Immature natural killer cell (primary cell): Measurements from ENCODE around the gene SHF. TPM values are rescaled to one million over a fixed set of nuclear protein-coding genes. Genes with fewer than 3 reads are reported as not detected.
"Not testable (repeated sequence)": the region's sequence is repeated elsewhere in the genome, so short reads cannot be mapped to it uniquely, and the experiment has no call there.

ENCODE experiments used
- DNase-seq, 3 donors: peaks; one replicate each; pipeline ENCODE4 v3.0.0; 2022; ENCODE audit warnings: mixed read lengths in 1 of 3
- H3K27ac Mint-ChIP-seq, 6 donors: one replicate each; pipeline ENCODE4 v1.8.0; 2020; ENCODE audit warnings: mixed read lengths in 6 of 6, mild to moderate bottlenecking in 5 of 6, inconsistent platforms in 4 of 6, moderate library complexity in 3 of 6
- H3K27me3 Mint-ChIP-seq, 3 donors: one replicate each; pipeline ENCODE4 v1.8.0; 2020 to 2021; ENCODE audit warnings: low read depth in 3 of 3, mild to moderate bottlenecking in 3 of 3, mixed read lengths in 3 of 3, moderate library complexity in 3 of 3, inconsistent platforms in 1 of 3
- H3K36me3 Mint-ChIP-seq, 3 donors: one replicate each; pipeline ENCODE4 v1.8.0; 2020; ENCODE audit warnings: mixed read lengths in 3 of 3, inconsistent platforms in 2 of 3, mild to moderate bottlenecking in 2 of 3
- H3K4me1 Mint-ChIP-seq, 2 donors: one replicate each; pipeline ENCODE4 v1.8.0; 2020; ENCODE audit warnings: inconsistent platforms in 2 of 2, mild to moderate bottlenecking in 2 of 2, mixed read lengths in 2 of 2, moderate library complexity in 1 of 2
- H3K4me3 Mint-ChIP-seq, 5 donors: one replicate each; pipeline ENCODE4 v1.8.0; 2020; ENCODE audit warnings: mild to moderate bottlenecking in 5 of 5, mixed read lengths in 5 of 5, inconsistent platforms in 3 of 5, moderate library complexity in 3 of 5
- H3K9me3 Mint-ChIP-seq, 6 donors: one replicate each; pipeline ENCODE4 v1.8.0; 2020; ENCODE audit warnings: mild to moderate bottlenecking in 6 of 6, mixed read lengths in 6 of 6, inconsistent platforms in 4 of 6, moderate library complexity in 3 of 6
- polyA plus RNA-seq, 3 donors: library from polyadenylated mRNA; unstranded; fragments of 300-500 nt; fragmentation: Illumina TruSeq; gene quantifications; one replicate each; pipeline ENCODE4 v1.2.3, GENCODE V29; 2021

The SHF gene
- polyA plus RNA-seq, 3 donors from 2014 or later, result 0.76 to 2.0 (median 1.9) TPM

DNA sequence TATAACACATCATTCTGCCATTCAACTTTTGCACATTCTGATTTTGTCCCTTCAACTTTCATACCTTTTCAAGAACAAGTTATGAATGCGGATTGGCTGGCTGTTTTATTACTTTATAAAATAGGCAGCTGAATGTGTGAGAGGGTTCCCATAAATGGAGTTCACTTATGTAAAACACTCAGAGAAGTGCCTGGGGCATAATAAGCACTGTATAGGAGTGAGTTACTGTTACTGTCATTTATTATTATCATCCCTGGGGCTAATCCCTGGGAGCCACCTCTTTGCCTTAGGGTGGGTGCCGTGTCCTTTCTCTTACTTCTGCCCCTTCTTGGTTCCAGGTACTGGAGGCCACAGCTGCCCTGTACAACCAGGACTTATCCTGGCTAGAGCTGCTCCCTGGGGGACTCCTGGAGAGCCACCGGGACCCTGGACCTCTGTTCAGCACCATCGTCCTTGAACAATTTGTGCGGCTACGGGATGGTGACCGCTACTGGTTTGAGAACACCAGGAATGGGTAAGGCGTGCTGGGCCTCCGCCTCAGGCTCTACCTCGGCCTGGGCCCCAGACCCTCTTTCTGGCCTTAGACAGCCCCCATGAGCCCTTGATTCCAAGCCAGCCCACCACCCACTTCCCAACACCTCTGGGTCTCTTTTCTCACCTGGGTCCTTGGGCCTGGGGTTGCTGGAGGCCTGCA lies 47.1 kb downstream of the SHF start:
- peaks cover 0 to 6% of the 10 kb centered on the region in 2 donors for H3K4me1 Mint-ChIP-seq
- no peaks in the 10 kb centered on the region for H3K36me3 Mint-ChIP-seq
- peaks cover 0 to 2% (median 0%) of the 10 kb centered on the region in 6 donors for H3K9me3 Mint-ChIP-seq
- H3K4me3 Mint-ChIP-seq, result no peak overlapping the region
- DNase-seq, result no peak
- peaks cover 2 to 8% (median 5%) of the 10 kb centered on the region in 3 donors for H3K27me3 Mint-ChIP-seq
- no peak overlapping the region for H3K27ac Mint-ChIP-seq

GRCh38 chr15:45139770-45140169 lies 48.0 kb downstream of the SHF start:
- peaks cover 2 to 8% (median 8%) of the 10 kb centered on the region in 3 donors for H3K27me3 Mint-ChIP-seq
- H3K4me1 Mint-ChIP-seq, result peaks cover 4 to 8% of the 10 kb centered on the region in 2 donors
- peaks cover 0 to 2% (median 0%) of the 10 kb centered on the region in 6 donors for H3K9me3 Mint-ChIP-seq
- H3K27ac Mint-ChIP-seq, result no peak overlapping the region
- no peaks in the 10 kb centered on the region for H3K36me3 Mint-ChIP-seq
- DNase-seq, result no peak
- H3K4me3 Mint-ChIP-seq, result no peak overlapping the region

GRCh38 chr15:45138814-45139765 lies 48.7 kb downstream of the SHF start:
- Mint-ChIP-seq H3K36me3 (no peaks in the 10 kb centered on the region), H3K27ac (no peak overlapping the region), H3K27me3 (peaks cover 4 to 14% (median 12%) of the 10 kb centered on the region in 3 donors), H3K4me3 (no peak overlapping the region), H3K4me1 (peaks cover 8 to 13% of the 10 kb centered on the region in 2 donors), H3K9me3 (peaks cover 0 to 2% (median 0%) of the 10 kb centered on the region in 6 donors)
- no peak for DNase-seq

DNA sequence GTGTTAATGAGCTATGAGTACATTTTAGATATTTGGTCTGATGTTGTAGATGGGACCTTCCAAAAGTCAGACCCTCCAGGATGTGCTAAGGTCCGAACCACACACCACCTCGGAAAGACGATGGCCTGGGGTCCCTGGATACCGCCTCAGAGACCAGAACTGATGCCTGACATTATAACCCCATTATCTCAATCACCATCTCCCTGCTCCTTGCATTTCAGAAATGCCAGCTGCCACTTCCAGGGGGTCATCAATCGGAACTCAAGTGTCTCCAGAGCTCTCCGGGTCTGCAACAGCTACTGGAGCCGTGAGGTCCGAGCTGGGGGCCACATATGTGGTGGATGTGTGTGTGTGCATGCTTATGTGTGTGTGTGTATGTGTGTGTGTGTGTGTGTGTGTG lies 50.1 kb downstream of the SHF start:
- H3K36me3 Mint-ChIP-seq, result no peaks in the 10 kb centered on the region
- H3K4me1 Mint-ChIP-seq, result peaks cover 8 to 13% of the 10 kb centered on the region in 2 donors
- peaks cover 0 to 2% (median 0%) of the 10 kb centered on the region in 6 donors for H3K9me3 Mint-ChIP-seq
- no peak for DNase-seq
- H3K27ac Mint-ChIP-seq, result peak overlapping the region in 1 of 6 donors; percentile 76
- H3K27me3 Mint-ChIP-seq, result peaks cover 12 to 16% (median 14%) of the 10 kb centered on the region in 3 donors
- no peak overlapping the region for H3K4me3 Mint-ChIP-seq

- Mint-ChIP-seq H3K4me3 (peak overlapping the region; percentile 15 to 55 (median 38)), H3K9me3 (peaks cover 0 to under 1% (median 0%) of the 10 kb centered on the region in 6 donors), H3K27ac (no peak overlapping the region), H3K4me1 (peaks cover 8 to 13% of the 10 kb centered on the region in 2 donors), H3K27me3 (peaks cover 15 to 21% (median 20%) of the 10 kb centered on the region in 3 donors), H3K36me3 (no peaks in the 10 kb centered on the region)
- no peak for DNase-seq
Measured at GRCh38 chr15:45136378-45136764, 51.4 kb downstream of the SHF start.

GRCh38 chr15:45135705-45136377 lies 51.9 kb downstream of the SHF start:
- Mint-ChIP-seq H3K4me3 (peak overlapping the region in 4 of 5 donors; percentile 15 to 51 (median 30)), H3K27me3 (peaks cover 16 to 21% (median 20%) of the 10 kb centered on the region in 3 donors), H3K4me1 (peaks cover 8 to 13% of the 10 kb centered on the region in 2 donors)
- H3K27ac Mint-ChIP-seq, H3K36me3 Mint-ChIP-seq, H3K9me3 Mint-ChIP-seq, DNase-seq: not testable (repeated sequence)

GRCh38 chr15:45134682-45135604 lies 52.8 kb downstream of the SHF start:
- peaks cover 16 to 24% (median 22%) of the 10 kb centered on the region in 3 donors for H3K27me3 Mint-ChIP-seq
- H3K36me3 Mint-ChIP-seq, result no peaks in the 10 kb centered on the region
- no peak overlapping the region for H3K27ac Mint-ChIP-seq
- no peaks in the 10 kb centered on the region for H3K9me3 Mint-ChIP-seq
- H3K4me3 Mint-ChIP-seq, result peak overlapping the region; percentile 58 to 74 (median 74)
- DNase-seq, result peak in 1 of 3 donors; percentile 7
- H3K4me1 Mint-ChIP-seq, result peaks cover 8 to 13% of the 10 kb centered on the region in 2 donors

- Mint-ChIP-seq H3K36me3 (no peaks in the 10 kb centered on the region), H3K4me3 (peak overlapping the region in 1 of 5 donors; percentile 58), H3K4me1 (peaks cover 8 to 13% of the 10 kb centered on the region in 2 donors), H3K27me3 (peaks cover 16 to 25% (median 23%) of the 10 kb centered on the region in 3 donors), H3K9me3 (no peaks in the 10 kb centered on the region), H3K27ac (no peak overlapping the region)
- DNase-seq, result no peak
Measured at GRCh38 chr15:45134046-45134445, 53.7 kb downstream of the SHF start.

DNA sequence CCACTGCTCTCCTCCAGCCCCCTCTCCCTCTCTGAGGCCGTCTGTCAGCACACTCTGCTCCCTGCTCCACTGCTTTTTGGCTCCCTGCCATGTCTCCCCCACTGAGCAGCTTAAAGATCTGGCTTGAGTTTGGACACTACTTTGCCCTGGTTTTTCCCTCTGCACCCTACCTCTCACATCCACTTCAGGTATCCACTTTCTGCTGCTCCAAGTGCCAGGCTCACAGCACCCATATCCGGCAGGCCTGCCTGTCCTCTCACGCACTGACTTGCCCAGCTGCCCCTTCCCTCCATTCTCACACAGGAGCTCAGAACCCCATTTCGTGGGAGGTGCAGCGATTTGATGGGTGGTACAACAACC lies 54.2 kb downstream of the SHF start:
- Mint-ChIP-seq H3K27ac (no peak overlapping the region), H3K36me3 (no peaks in the 10 kb centered on the region), H3K4me3 (no peak overlapping the region), H3K9me3 (no peaks in the 10 kb centered on the region), H3K27me3 (peaks cover 16 to 29% (median 26%) of the 10 kb centered on the region in 3 donors), H3K4me1 (peaks cover 8 to 13% of the 10 kb centered on the region in 2 donors)
- no peak for DNase-seq

GRCh38 chr15:45132844-45133560 lies 54.8 kb downstream of the SHF start:
- Mint-ChIP-seq H3K27me3 (peaks cover 16 to 32% (median 29%) of the 10 kb centered on the region in 3 donors), H3K4me1 (peaks cover 8 to 13% of the 10 kb centered on the region in 2 donors), H3K27ac (no peak overlapping the region), H3K4me3 (no peak overlapping the region), H3K36me3 (no peaks in the 10 kb centered on the region), H3K9me3 (no peaks in the 10 kb centered on the region)
- no peak for DNase-seq

- no peak for DNase-seq
- Mint-ChIP-seq H3K4me3 (no peak overlapping the region), H3K36me3 (no peaks in the 10 kb centered on the region), H3K27ac (no peak overlapping the region), H3K4me1 (peaks cover 8 to 12% of the 10 kb centered on the region in 2 donors), H3K27me3 (peaks cover 19 to 38% (median 32%) of the 10 kb centered on the region in 3 donors), H3K9me3 (no peaks in the 10 kb centered on the region)
Measured at GRCh38 chr15:45131510-45131909, 56.3 kb downstream of the SHF start.

- no peak overlapping the region for H3K4me3 Mint-ChIP-seq
Measured at GRCh38 chr15:45130291-45131000, 57.3 kb downstream of the SHF start.

More at GRCh38 chr15:45130291-45131000, 57.3 kb downstream of the SHF start:
- Mint-ChIP-seq H3K36me3 (no peaks in the 10 kb centered on the region), H3K27me3 (peaks cover 18 to 36% (median 26%) of the 10 kb centered on the region in 3 donors), H3K27ac (no peak overlapping the region), H3K9me3 (no peaks in the 10 kb centered on the region), H3K4me1 (peaks cover 7 to 8% of the 10 kb centered on the region in 2 donors)
- DNase-seq, result no peak
